ENCODE measurements around the gene UST. TPM values are rescaled to one million over a fixed set of nuclear protein-coding genes. Genes with fewer than 3 reads are reported as not detected.
A peak's percentile ranks its signal among the peaks of the same experiment; 100 is the strongest.

The UST gene
- total and polyA plus RNA-seq, 4 donors: 8.4 to 21.5 (median 14.1) TPM

DNA sequence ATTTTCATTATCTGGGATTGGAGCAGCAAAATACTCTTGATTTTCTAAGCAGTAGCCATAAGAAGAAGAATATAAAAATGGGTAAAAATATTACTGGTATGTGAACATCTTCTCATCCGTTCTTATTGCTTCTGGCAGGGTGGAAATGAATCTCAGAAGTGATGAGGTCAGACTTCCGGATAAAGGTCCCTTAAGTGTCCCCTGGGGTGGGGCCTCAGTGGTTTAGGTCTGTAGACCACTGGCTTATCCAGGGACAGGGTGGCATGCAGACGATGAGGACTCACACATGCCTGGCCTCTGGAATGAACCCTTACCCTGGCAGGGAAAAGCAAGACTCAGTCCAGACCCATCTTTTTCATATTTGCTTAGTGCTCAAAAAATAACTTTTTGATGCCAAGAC is 143.3 kb downstream of the UST start:
- H3K27ac ChIP-seq (ENCODE audit: low read depth in 1 of 2, low read length in 2 of 2): peak overlapping the region in 1 of 2 donors; percentile 50
- peaks cover 0 to 22% of the 10 kb centered on the region in 2 donors for H3K4me1 ChIP-seq (ENCODE audit: control insufficient read depth in 1 of 2, insufficient read depth in 2 of 2, low read length in 2 of 2)
- DNase-seq: peak in 1 of 2 donors; percentile 56
- H3K36me3 ChIP-seq (ENCODE audit: control insufficient read depth in 1 of 2, insufficient read depth in 2 of 2, low read length in 1 of 2): no peaks in the 10 kb centered on the region
- no peak overlapping the region for H3K4me3 ChIP-seq (ENCODE audit: low read length in 2 of 2)
- WGBS, 2 donors: 5 to 8% methylated on average over 3 of the region's 3 CpGs
- no peaks in the 10 kb centered on the region for H3K27me3 ChIP-seq (ENCODE audit: control insufficient read depth in 1 of 2, insufficient read depth in 2 of 2, low read length in 1 of 2)
- intact Hi-C loops (cut with DNase I): no loop called here
- ATAC-seq (ENCODE audit: low FRiP score): peak; percentile 28
- no peaks in the 10 kb centered on the region for H3K9me3 ChIP-seq (ENCODE audit: control insufficient read depth, low read length)

DNA sequence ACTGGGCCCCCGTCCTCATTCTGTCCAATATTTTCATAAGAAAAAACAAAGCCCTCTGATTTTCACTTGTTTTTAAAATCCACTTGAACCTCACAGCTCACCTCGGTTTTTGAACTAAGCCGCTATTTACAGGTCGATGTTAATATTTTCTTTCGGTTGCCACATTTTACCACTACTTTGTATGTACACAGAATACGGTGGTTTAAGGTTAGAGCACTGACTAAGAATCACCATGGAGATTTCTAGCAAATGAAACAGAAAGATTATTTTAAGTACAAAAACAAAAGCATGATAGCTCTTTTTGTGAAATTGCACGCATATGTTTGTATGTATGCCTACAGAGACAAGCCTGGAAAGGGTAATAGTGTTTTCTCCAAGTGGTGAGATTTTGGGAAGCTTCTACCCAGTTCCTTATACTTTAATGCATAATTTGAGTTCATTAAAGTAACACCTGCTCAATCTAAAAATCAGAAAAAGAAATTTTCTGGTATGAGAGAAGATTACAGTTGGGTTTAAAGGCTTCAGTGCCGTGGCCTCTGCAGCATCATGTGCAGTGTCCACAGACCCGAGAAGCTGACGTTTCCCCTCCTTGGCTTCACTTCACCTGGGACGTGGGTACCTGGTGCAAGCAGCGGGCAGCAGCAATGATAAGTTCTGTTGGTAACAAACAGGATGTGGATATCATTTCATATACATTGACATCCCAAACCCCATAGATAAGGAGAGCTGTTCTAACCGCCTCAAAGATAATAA is 144.0 kb downstream of the UST start:
- no peaks in the 10 kb centered on the region for H3K27me3 ChIP-seq (ENCODE audit: control insufficient read depth in 1 of 2, insufficient read depth in 2 of 2, low read length in 1 of 2)
- peak overlapping the region; percentile 6 to 46 for H3K27ac ChIP-seq (ENCODE audit: low read depth in 1 of 2, low read length in 2 of 2)
- WGBS, 2 donors: 8 to 12% methylated on average over 13 of the region's 13 CpGs
- no peaks in the 10 kb centered on the region for H3K9me3 ChIP-seq (ENCODE audit: control insufficient read depth, low read length)
- intact Hi-C loops (cut with DNase I): no loop called here
- H3K4me3 ChIP-seq (ENCODE audit: low read length in 2 of 2): peak overlapping the region in 1 of 2 donors; percentile 50
- ATAC-seq (ENCODE audit: low FRiP score): no peak
- H3K36me3 ChIP-seq (ENCODE audit: control insufficient read depth in 1 of 2, insufficient read depth in 2 of 2, low read length in 1 of 2): no peaks in the 10 kb centered on the region
- no peak for DNase-seq
- H3K4me1 ChIP-seq (ENCODE audit: control insufficient read depth in 1 of 2, insufficient read depth in 2 of 2, low read length in 2 of 2): peaks cover 0 to 17% of the 10 kb centered on the region in 2 donors

DNA sequence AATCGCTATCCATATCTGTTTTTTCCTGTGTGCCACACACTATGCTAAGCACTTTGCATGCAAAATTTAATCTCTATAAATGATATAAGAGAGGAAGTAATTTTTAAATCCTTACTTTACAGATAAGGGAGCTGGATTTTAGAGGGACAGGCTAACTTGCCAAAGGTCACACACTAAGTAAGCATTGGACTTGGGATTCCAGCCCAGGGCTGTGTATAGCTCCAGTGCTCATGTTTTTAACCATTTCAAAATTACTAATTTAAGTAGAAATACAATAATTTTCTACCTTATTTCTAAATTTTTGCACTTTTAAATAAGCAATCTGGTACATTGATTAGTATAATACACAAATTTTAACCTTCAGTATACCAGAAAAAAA is 144.6 kb downstream of the UST start:
- peak overlapping the region in 1 of 2 donors; percentile 6 for H3K27ac ChIP-seq (ENCODE audit: low read depth in 1 of 2, low read length in 2 of 2)
- peaks cover 0 to 11% of the 10 kb centered on the region in 2 donors for H3K4me1 ChIP-seq (ENCODE audit: control insufficient read depth in 1 of 2, insufficient read depth in 2 of 2, low read length in 2 of 2)
- 9 to 20% methylated on average over 1 of the region's 1 CpG for WGBS, 2 donors
- no peaks in the 10 kb centered on the region for H3K9me3 ChIP-seq (ENCODE audit: control insufficient read depth, low read length)
- H3K4me3 ChIP-seq (ENCODE audit: low read length in 2 of 2): no peak overlapping the region
- DNase-seq (no peak), ATAC-seq (ENCODE audit: low FRiP score) (no peak)
- intact Hi-C loops (cut with DNase I): no loop called here
- H3K27me3 ChIP-seq (ENCODE audit: control insufficient read depth in 1 of 2, insufficient read depth in 2 of 2, low read length in 1 of 2): no peaks in the 10 kb centered on the region
- H3K36me3 ChIP-seq (ENCODE audit: control insufficient read depth in 1 of 2, insufficient read depth in 2 of 2, low read length in 1 of 2): no peaks in the 10 kb centered on the region

DNA sequence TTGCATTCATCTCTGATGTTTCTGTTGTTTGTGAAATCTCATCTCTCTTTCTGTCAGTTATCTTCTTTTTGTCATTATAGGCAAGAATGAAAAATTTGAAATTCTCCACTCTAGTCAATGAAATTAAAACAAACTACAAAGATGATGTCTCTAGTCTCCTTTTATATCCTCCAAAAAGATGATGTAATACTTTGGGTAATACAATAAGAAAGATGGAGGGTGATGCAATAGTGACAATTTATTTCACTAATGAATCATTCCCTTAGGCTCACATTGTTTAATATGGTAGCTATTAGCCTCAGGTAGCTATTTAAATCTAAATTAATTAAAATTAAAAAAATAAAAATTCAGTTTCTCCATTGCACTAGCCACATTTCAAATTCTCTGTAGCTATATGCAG is 145.4 kb downstream of the UST start:
- ATAC-seq (ENCODE audit: low FRiP score) (no peak), DNase-seq (no peak)
- intact Hi-C loops (cut with DNase I): no loop called here
- no peak overlapping the region for H3K27ac ChIP-seq (ENCODE audit: low read depth in 1 of 2, low read length in 2 of 2)
- H3K36me3 ChIP-seq (ENCODE audit: control insufficient read depth in 1 of 2, insufficient read depth in 2 of 2, low read length in 1 of 2): no peaks in the 10 kb centered on the region
- no peaks in the 10 kb centered on the region for H3K9me3 ChIP-seq (ENCODE audit: control insufficient read depth, low read length)
- no peaks in the 10 kb centered on the region for H3K27me3 ChIP-seq (ENCODE audit: control insufficient read depth in 1 of 2, insufficient read depth in 2 of 2, low read length in 1 of 2)
- H3K4me3 ChIP-seq (ENCODE audit: low read length in 2 of 2): no peak overlapping the region
- peaks cover 0 to 11% of the 10 kb centered on the region in 2 donors for H3K4me1 ChIP-seq (ENCODE audit: control insufficient read depth in 1 of 2, insufficient read depth in 2 of 2, low read length in 2 of 2)

DNA sequence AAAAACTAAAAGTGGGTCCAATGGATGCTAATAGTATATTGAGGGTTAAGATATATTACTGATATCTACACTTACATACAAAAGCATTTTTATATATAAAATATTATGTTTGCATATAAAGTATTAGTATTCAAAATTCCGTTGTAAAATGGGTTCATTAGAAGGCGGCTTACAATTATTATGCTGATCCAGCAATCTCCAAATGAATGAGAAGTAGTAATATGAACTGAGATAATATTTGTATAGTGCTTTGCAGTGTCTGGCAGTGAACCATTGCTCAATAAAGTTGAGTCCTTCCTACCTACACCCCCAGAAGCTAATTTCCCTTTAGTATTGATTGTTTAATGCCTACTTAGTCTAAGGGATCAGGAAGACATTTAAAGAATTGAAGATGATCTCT is 146.2 kb downstream of the UST start:
- no peak overlapping the region for H3K27ac ChIP-seq (ENCODE audit: low read depth in 1 of 2, low read length in 2 of 2)
- DNase-seq (no peak), ATAC-seq (ENCODE audit: low FRiP score) (no peak)
- no peak overlapping the region for H3K4me3 ChIP-seq (ENCODE audit: low read length in 2 of 2)
- intact Hi-C loops (cut with DNase I): no loop called here
- WGBS, 2 donors: 79 to 92% methylated on average over 2 of the region's 2 CpGs
- no peaks in the 10 kb centered on the region for H3K9me3 ChIP-seq (ENCODE audit: control insufficient read depth, low read length)
- no peaks in the 10 kb centered on the region for H3K36me3 ChIP-seq (ENCODE audit: control insufficient read depth in 1 of 2, insufficient read depth in 2 of 2, low read length in 1 of 2)
- no peaks in the 10 kb centered on the region for H3K27me3 ChIP-seq (ENCODE audit: control insufficient read depth in 1 of 2, insufficient read depth in 2 of 2, low read length in 1 of 2)
- peaks cover 0 to 6% of the 10 kb centered on the region in 2 donors for H3K4me1 ChIP-seq (ENCODE audit: control insufficient read depth in 1 of 2, insufficient read depth in 2 of 2, low read length in 2 of 2)

DNA sequence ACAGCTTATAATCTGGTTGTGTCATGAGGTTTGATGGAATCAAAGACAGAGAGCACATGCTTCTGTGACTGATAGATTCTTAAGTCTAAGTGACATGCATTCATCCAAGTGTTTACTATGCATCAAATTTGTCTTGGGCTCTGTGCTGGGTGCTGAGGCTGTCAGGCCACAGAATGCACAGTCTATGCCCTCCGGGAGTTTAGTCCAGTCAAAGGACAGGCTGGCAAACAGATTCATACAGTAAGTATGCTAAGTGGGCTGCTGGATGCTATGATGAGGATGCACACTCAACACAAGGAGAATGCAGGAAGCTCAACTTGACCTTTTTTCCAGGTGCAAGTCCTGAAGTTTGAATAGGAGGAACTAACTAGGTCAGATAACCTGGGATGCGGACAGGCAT is 146.7 kb downstream of the UST start:
- Histone ChIP-seq H3K4me1 (ENCODE audit: control insufficient read depth in 1 of 2, insufficient read depth in 2 of 2, low read length in 2 of 2) (peaks cover 0 to 6% of the 10 kb centered on the region in 2 donors), H3K27me3 (ENCODE audit: control insufficient read depth in 1 of 2, insufficient read depth in 2 of 2, low read length in 1 of 2) (no peaks in the 10 kb centered on the region), H3K4me3 (ENCODE audit: low read length in 2 of 2) (no peak overlapping the region), H3K27ac (ENCODE audit: low read depth in 1 of 2, low read length in 2 of 2) (no peak overlapping the region), H3K9me3 (ENCODE audit: control insufficient read depth, low read length) (no peaks in the 10 kb centered on the region), H3K36me3 (ENCODE audit: control insufficient read depth in 1 of 2, insufficient read depth in 2 of 2, low read length in 1 of 2) (no peaks in the 10 kb centered on the region)
- 81 to 97% methylated on average over 2 of the region's 2 CpGs for WGBS, 2 donors
- no peak for ATAC-seq (ENCODE audit: low FRiP score)
- DNase-seq: no peak
- intact Hi-C loops (cut with DNase I): no loop called here

DNA sequence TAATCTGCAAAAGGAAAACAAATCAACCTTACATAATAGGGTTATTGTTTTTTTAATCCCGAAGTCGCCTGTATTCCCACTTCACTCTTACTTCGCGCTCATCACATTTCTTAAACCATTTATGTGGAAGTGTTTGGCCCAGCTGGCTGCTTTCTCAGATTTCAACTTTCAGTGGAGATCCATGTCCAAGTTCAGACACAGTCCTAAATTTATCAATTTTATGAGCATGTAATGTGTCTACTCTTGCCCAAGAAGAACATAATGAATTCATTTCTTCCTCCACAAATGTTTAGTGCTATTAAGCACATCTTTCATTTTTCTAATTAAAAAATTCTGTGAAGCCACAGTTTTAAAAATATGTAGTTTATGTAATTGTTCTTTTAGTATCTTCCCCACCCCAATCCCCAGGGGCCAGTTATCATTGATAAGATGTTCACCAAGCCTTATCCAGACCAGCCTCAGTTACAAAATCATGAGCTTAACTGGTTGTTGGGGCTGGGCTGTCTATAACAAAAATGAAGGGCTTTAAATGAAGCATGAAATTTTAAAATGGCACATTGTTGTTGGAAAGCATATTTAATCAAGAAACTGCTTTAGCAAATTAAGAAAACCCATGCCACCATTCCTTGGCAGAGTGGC is 151.7 kb downstream of the UST start:
- intact Hi-C loops (cut with DNase I): no loop called here
- H3K4me1 ChIP-seq (ENCODE audit: control insufficient read depth in 1 of 2, insufficient read depth in 2 of 2, low read length in 2 of 2): no peaks in the 10 kb centered on the region
- peak; percentile 69 for ATAC-seq (ENCODE audit: low FRiP score)
- 79 to 89% methylated on average over 4 of the region's 4 CpGs for WGBS, 2 donors
- H3K9me3 ChIP-seq (ENCODE audit: control insufficient read depth, low read length): no peaks in the 10 kb centered on the region
- no peak overlapping the region for H3K27ac ChIP-seq (ENCODE audit: low read depth in 1 of 2, low read length in 2 of 2)
- no peaks in the 10 kb centered on the region for H3K36me3 ChIP-seq (ENCODE audit: control insufficient read depth in 1 of 2, insufficient read depth in 2 of 2, low read length in 1 of 2)
- no peaks in the 10 kb centered on the region for H3K27me3 ChIP-seq (ENCODE audit: control insufficient read depth in 1 of 2, insufficient read depth in 2 of 2, low read length in 1 of 2)
- DNase-seq: no peak
- H3K4me3 ChIP-seq (ENCODE audit: low read length in 2 of 2): no peak overlapping the region

DNA sequence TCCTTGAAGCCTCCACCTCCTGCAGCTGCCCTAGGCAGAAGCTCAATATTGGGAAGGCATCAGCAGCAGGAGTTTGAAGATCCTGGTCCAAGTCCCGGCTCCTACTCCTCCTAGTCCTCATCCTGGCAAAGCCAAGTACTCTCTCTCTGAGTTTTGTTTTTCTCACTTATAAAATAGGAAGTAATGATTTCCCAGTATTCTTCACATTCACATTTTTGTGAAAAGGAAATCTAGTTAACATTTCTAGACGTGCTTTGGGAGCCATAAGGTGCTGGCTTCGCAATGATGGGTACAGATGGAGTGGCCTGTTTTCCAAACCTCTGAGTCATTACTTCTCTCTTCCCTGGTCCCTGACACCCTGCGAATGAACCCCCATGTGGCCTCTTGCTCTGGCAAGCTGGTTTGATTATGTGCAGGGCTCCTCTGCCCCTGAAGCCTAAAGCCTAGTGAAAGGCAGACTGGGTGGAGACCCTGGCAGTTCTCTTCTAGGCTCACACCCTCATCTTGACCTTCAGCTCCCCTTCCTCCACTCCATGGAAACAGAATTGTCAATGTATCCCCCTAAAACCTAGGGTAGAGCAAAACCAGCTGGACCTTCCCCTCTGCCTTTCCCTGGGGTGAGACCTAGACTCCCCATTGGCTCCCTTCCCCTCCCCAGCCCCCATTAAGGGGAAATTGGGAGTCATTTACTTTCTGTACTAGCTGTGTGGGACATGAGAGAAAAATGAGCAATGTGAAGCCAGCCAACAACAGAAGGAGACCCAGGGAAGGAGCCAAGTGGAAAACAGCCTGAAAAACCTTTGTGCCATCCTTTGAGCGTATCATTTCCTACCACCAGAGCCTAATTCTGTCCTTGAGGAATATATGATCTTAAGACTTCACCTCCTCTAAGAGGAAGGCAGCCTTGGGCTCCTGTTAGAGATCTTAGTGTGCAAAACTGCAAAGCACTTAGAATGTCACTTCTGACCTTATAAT is 158.4 kb downstream of the UST start:
- intact Hi-C loops (cut with DNase I): no loop called here
- Histone ChIP-seq H3K9me3 (ENCODE audit: control insufficient read depth, low read length) (no peaks in the 10 kb centered on the region), H3K4me3 (ENCODE audit: low read length in 2 of 2) (no peak overlapping the region), H3K4me1 (ENCODE audit: control insufficient read depth in 1 of 2, insufficient read depth in 2 of 2, low read length in 2 of 2) (no peaks in the 10 kb centered on the region), H3K27me3 (ENCODE audit: control insufficient read depth in 1 of 2, insufficient read depth in 2 of 2, low read length in 1 of 2) (no peaks in the 10 kb centered on the region), H3K36me3 (ENCODE audit: control insufficient read depth in 1 of 2, insufficient read depth in 2 of 2, low read length in 1 of 2) (no peaks in the 10 kb centered on the region), H3K27ac (ENCODE audit: low read depth in 1 of 2, low read length in 2 of 2) (no peak overlapping the region)
- WGBS, 2 donors: 80 to 87% methylated on average over 5 of the region's 5 CpGs
- no peak for DNase-seq
- no peak for ATAC-seq (ENCODE audit: low FRiP score)

Data from aorta (tissue), 5 donors.